Testis (tissue), 2 donors: ENCODE measurements around the gene HECW1.

Experiments used
- POLR2A ChIP-seq: fragments of 450-650 bp; IDR thresholded peaks from one replicate; pipeline ENCODE4 v1.6.1; 2017; ENCODE audit warnings: antibody characterized with exemption, mild to moderate bottlenecking, moderate library complexity
- TF ChIP-seq, protein P1 (sequence below), 3 experiments: fragments of 450-650 bp in 2 of 3; fragments of 200-600 bp in 1 of 3; sonication (generic) in 1 of 3; IDR thresholded peaks; one replicate each; pipeline ENCODE4 v1.5.1; 2016 to 2019; ENCODE audit warnings: antibody characterized with exemption in 3 of 3, mild to moderate bottlenecking in 2 of 3, moderate library complexity in 1 of 3

DNA sequence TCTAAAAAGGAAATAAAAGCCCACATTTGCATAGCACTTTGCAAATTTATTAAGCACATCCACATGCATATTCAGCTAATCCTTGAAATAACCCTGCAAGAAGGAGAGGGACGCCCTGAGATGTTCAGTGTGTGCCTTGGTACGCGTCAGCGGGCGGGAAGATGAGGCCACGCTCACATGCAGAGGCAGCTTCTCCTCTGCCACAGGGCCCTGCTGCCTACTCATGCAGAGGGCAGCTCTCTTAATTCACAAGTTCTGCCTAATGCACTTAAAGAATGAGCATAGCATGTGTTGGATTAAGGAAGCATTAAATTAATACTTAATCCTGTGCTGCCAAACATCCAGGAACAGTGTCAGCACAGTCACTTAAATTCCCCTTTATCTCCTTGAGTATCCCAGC, 132.3 kb downstream of the HECW1 start:
- TF ChIP-seq, protein P1, sequence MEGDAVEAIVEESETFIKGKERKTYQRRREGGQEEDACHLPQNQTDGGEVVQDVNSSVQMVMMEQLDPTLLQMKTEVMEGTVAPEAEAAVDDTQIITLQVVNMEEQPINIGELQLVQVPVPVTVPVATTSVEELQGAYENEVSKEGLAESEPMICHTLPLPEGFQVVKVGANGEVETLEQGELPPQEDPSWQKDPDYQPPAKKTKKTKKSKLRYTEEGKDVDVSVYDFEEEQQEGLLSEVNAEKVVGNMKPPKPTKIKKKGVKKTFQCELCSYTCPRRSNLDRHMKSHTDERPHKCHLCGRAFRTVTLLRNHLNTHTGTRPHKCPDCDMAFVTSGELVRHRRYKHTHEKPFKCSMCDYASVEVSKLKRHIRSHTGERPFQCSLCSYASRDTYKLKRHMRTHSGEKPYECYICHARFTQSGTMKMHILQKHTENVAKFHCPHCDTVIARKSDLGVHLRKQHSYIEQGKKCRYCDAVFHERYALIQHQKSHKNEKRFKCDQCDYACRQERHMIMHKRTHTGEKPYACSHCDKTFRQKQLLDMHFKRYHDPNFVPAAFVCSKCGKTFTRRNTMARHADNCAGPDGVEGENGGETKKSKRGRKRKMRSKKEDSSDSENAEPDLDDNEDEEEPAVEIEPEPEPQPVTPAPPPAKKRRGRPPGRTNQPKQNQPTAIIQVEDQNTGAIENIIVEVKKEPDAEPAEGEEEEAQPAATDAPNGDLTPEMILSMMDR (IDR thresholded peaks at IDR 0.05) = no peak
- no peak for TF ChIP-seq POLR2A
